Stimulated activated naive CD8-positive, alpha-beta T cell treated with anti-CD3 and anti-CD28 coated beads, Interleukin-15, amount 100 ng/mL, for 72 hours (primary cell): Measurements from ENCODE around the gene LAMA5.

ENCODE experiments used
- ATAC-seq: fragments of 150-1000 bp; cut with Tn5 transposase; 2 replicates; pipeline ENCODE4 v1.10.0; 2021; ENCODE audit warnings: mild to moderate bottlenecking, moderate library complexity
- DNase-seq, 2 donors: peaks; one replicate each; pipeline ENCODE4 v3.0.0; 2021 to 2022
- H3K27ac Mint-ChIP-seq, 2 donors: one replicate each; pipeline ENCODE4 v1.8.0; 2022; ENCODE audit warnings: mild to moderate bottlenecking in 2 of 2, mixed read lengths in 2 of 2, moderate library complexity in 2 of 2
- H3K27me3 Mint-ChIP-seq: one replicate; pipeline ENCODE4 v1.8.0; 2022; ENCODE audit warnings: mixed read lengths
- H3K4me1 Mint-ChIP-seq: one replicate; pipeline ENCODE4 v1.8.0; 2022; ENCODE audit warnings: mild to moderate bottlenecking, mixed read lengths
- H3K4me3 Mint-ChIP-seq, 2 donors: one replicate each; pipeline ENCODE4 v1.8.0; 2022; ENCODE audit warnings: mild to moderate bottlenecking in 2 of 2, mixed read lengths in 2 of 2, moderate library complexity in 1 of 2
- H3K9me3 Mint-ChIP-seq, 2 donors: one replicate each; pipeline ENCODE4 v1.8.0; 2022; ENCODE audit warnings: mixed read lengths in 2 of 2

The LAMA5 gene

GRCh38 chr20:62406635-62407176 is 39.6 kb upstream of the LAMA5 start:
- peak; percentile 10 for ATAC-seq

GRCh38 chr20:62405981-62406513 is 38.9 kb upstream of the LAMA5 start:
- peak overlapping the region; percentile 16 to 82 for H3K27ac Mint-ChIP-seq
- peaks cover 44% of the 10 kb centered on the region for H3K4me1 Mint-ChIP-seq
- no peak for ATAC-seq
- H3K9me3 Mint-ChIP-seq, result no peaks in the 10 kb centered on the region
- DNase-seq, result no peak
- peaks cover 17% of the 10 kb centered on the region for H3K27me3 Mint-ChIP-seq
- H3K4me3 Mint-ChIP-seq, result peak overlapping the region; percentile 77 to 83

More at GRCh38 chr20:62406635-62407176, 39.6 kb upstream of the LAMA5 start:
- peak overlapping the region in 1 of 2 donors; percentile 54 for H3K27ac Mint-ChIP-seq
- H3K4me1 Mint-ChIP-seq, result peaks cover 43% of the 10 kb centered on the region
- H3K9me3 Mint-ChIP-seq, result no peaks in the 10 kb centered on the region
- H3K4me3 Mint-ChIP-seq, result peak overlapping the region; percentile 77 to 83
- no peak for DNase-seq
- peaks cover 17% of the 10 kb centered on the region for H3K27me3 Mint-ChIP-seq

- H3K9me3 Mint-ChIP-seq, result no peaks in the 10 kb centered on the region
- H3K27me3 Mint-ChIP-seq, result peaks cover 14% of the 10 kb centered on the region
- peaks cover 45% of the 10 kb centered on the region for H3K4me1 Mint-ChIP-seq
- ATAC-seq (no peak), DNase-seq (no peak)
- H3K4me3 Mint-ChIP-seq, result peak overlapping the region; percentile 77 to 83
- peak overlapping the region in 1 of 2 donors; percentile 82 for H3K27ac Mint-ChIP-seq
Measured at GRCh38 chr20:62405108-62405980, 38.2 kb upstream of the LAMA5 start.

GRCh38 chr20:62404761-62405107 is 37.6 kb upstream of the LAMA5 start:
- no peak overlapping the region for H3K4me3 Mint-ChIP-seq
- H3K9me3 Mint-ChIP-seq, result no peaks in the 10 kb centered on the region
- no peak overlapping the region for H3K27ac Mint-ChIP-seq
- H3K27me3 Mint-ChIP-seq, result peaks cover 8% of the 10 kb centered on the region
- peaks cover 39% of the 10 kb centered on the region for H3K4me1 Mint-ChIP-seq
- ATAC-seq (no peak), DNase-seq (no peak)

- Mint-ChIP-seq H3K27me3 (peaks cover 3% of the 10 kb centered on the region), H3K4me1 (peaks cover 34% of the 10 kb centered on the region), H3K9me3 (no peaks in the 10 kb centered on the region), H3K4me3 (peak overlapping the region in 1 of 2 donors; percentile 19), H3K27ac (no peak overlapping the region)
- DNase-seq, result no peak
- ATAC-seq, result no peak
Measured at GRCh38 chr20:62404112-62404665, 37.1 kb upstream of the LAMA5 start.

GRCh38 chr20:62403331-62403730 is 36.2 kb upstream of the LAMA5 start:
- peaks cover 34% of the 10 kb centered on the region for H3K4me1 Mint-ChIP-seq
- no peak overlapping the region for H3K27ac Mint-ChIP-seq
- DNase-seq, result no peak
- H3K27me3 Mint-ChIP-seq, result no peaks in the 10 kb centered on the region
- no peak overlapping the region for H3K4me3 Mint-ChIP-seq
- ATAC-seq, result no peak
- peaks cover 0 to under 1% of the 10 kb centered on the region in 2 donors for H3K9me3 Mint-ChIP-seq

- H3K27ac Mint-ChIP-seq, result no peak overlapping the region
- H3K27me3 Mint-ChIP-seq, result no peaks in the 10 kb centered on the region
- H3K4me1 Mint-ChIP-seq, result peaks cover 31% of the 10 kb centered on the region
- peaks cover 0 to 8% of the 10 kb centered on the region in 2 donors for H3K9me3 Mint-ChIP-seq
- DNase-seq (no peak), ATAC-seq (no peak)
- H3K4me3 Mint-ChIP-seq, result no peak overlapping the region
Measured at GRCh38 chr20:62402456-62403150, 35.5 kb upstream of the LAMA5 start.

- H3K27me3 Mint-ChIP-seq, result no peaks in the 10 kb centered on the region
- H3K4me3 Mint-ChIP-seq, result no peak overlapping the region
- peaks cover 0 to 11% of the 10 kb centered on the region in 2 donors for H3K9me3 Mint-ChIP-seq
- H3K27ac Mint-ChIP-seq, result no peak overlapping the region
- peaks cover 26% of the 10 kb centered on the region for H3K4me1 Mint-ChIP-seq
- ATAC-seq, result no peak
- DNase-seq, result no peak
Measured at GRCh38 chr20:62401331-62401779, 34.2 kb upstream of the LAMA5 start.

GRCh38 chr20:62400541-62400940 is 33.4 kb upstream of the LAMA5 start:
- DNase-seq (no peak), ATAC-seq (no peak)
- Mint-ChIP-seq H3K27me3 (no peaks in the 10 kb centered on the region), H3K27ac (no peak overlapping the region), H3K9me3 (peaks cover 0 to 11% of the 10 kb centered on the region in 2 donors), H3K4me3 (no peak overlapping the region), H3K4me1 (peaks cover 18% of the 10 kb centered on the region)

GRCh38 chr20:62400021-62400420 is 32.9 kb upstream of the LAMA5 start:
- H3K9me3 Mint-ChIP-seq, result peaks cover 0 to 11% of the 10 kb centered on the region in 2 donors
- no peak overlapping the region for H3K27ac Mint-ChIP-seq
- no peaks in the 10 kb centered on the region for H3K27me3 Mint-ChIP-seq
- no peak overlapping the region for H3K4me3 Mint-ChIP-seq
- ATAC-seq, result no peak
- peaks cover 12% of the 10 kb centered on the region for H3K4me1 Mint-ChIP-seq
- DNase-seq, result no peak

GRCh38 chr20:62398120-62398821 is 31.2 kb upstream of the LAMA5 start:
- no peak for ATAC-seq
- DNase-seq, result no peak
- Mint-ChIP-seq H3K4me3 (no peak overlapping the region), H3K27me3 (no peaks in the 10 kb centered on the region), H3K9me3 (peaks cover 0 to 11% of the 10 kb centered on the region in 2 donors), H3K27ac (no peak overlapping the region), H3K4me1 (peaks cover 5% of the 10 kb centered on the region)

- Mint-ChIP-seq H3K9me3 (peaks cover 0 to 11% of the 10 kb centered on the region in 2 donors), H3K27me3 (no peaks in the 10 kb centered on the region), H3K4me3 (no peak overlapping the region), H3K27ac (no peak overlapping the region), H3K4me1 (peaks cover 5% of the 10 kb centered on the region)
- no peak for ATAC-seq
- no peak for DNase-seq
Measured at GRCh38 chr20:62396367-62397239, 29.5 kb upstream of the LAMA5 start.

- DNase-seq (no peak), ATAC-seq (no peak)
- no peak overlapping the region for H3K27ac Mint-ChIP-seq
- H3K4me3 Mint-ChIP-seq, result no peak overlapping the region
- H3K4me1 Mint-ChIP-seq, result peaks cover 2% of the 10 kb centered on the region
- H3K9me3 Mint-ChIP-seq, result peaks cover 0 to 11% of the 10 kb centered on the region in 2 donors
- H3K27me3 Mint-ChIP-seq, result no peaks in the 10 kb centered on the region
Measured at GRCh38 chr20:62395311-62396242, 28.5 kb upstream of the LAMA5 start.
